CD4-positive, alpha-beta T cell treated with Interleukin-17A for 1 hour (primary cell): ENCODE results near the gene PPIP5K1.

Experiments used
- DNase-seq: peaks from one replicate; pipeline ENCODE4 v3.0.0-alpha.2; 2020

PPIP5K1 gene

GRCh38 chr15:43517354-43518196 lies 72.4 kb downstream of the PPIP5K1 start, which contains the start of gene MAP1A:
Gene MAP1A, plus strand, starts transcription at chr15:43517608. Its CDS starts 3,866 bp downstream, at chr15:43521474.
- no peak for DNase-seq

- DNase-seq: no peak
Observed at GRCh38 chr15:43516801-43517353, 73.1 kb downstream of the PPIP5K1 start.

- no peak for DNase-seq
Observed at GRCh38 chr15:43516185-43516584, 73.8 kb downstream of the PPIP5K1 start.

- DNase-seq: no peak
Observed at GRCh38 chr15:43515741-43516140, 74.3 kb downstream of the PPIP5K1 start.

- DNase-seq: peak; percentile 57
Observed at GRCh38 chr15:43514241-43515057, 75.6 kb downstream of the PPIP5K1 start.

GRCh38 chr15:43513550-43513949 lies 76.5 kb downstream of the PPIP5K1 start:
- DNase-seq: no peak

GRCh38 chr15:43511012-43511885 lies 78.8 kb downstream of the PPIP5K1 start:
- DNase-seq: peak; percentile 23

GRCh38 chr15:43510200-43511011 lies 79.6 kb downstream of the PPIP5K1 start:
- DNase-seq: peak; percentile 98

GRCh38 chr15:43509660-43510199 lies 80.3 kb downstream of the PPIP5K1 start:
- no peak for DNase-seq

- DNase-seq: no peak
Observed at GRCh38 chr15:43508991-43509659, 80.9 kb downstream of the PPIP5K1 start.

GRCh38 chr15:43508421-43508820 lies 81.6 kb downstream of the PPIP5K1 start:
- DNase-seq: no peak

- no peak for DNase-seq
Observed at GRCh38 chr15:43505738-43506137, 84.3 kb downstream of the PPIP5K1 start.

GRCh38 chr15:43499635-43500034 lies 90.4 kb downstream of the PPIP5K1 start:
- no peak for DNase-seq

- DNase-seq: no peak
Observed at GRCh38 chr15:43498990-43499389, 91.0 kb downstream of the PPIP5K1 start.

- no peak for DNase-seq
Observed at GRCh38 chr15:43493703-43494472, 96.1 kb downstream of the PPIP5K1 start.

- DNase-seq: peak; percentile 96
Observed at GRCh38 chr15:43492673-43493601, 97.1 kb downstream of the PPIP5K1 start, which contains the start of gene TP53BP1. Gene TP53BP1, minus strand, starts transcription at chr15:43493156. Its CDS starts 113 bp downstream, at chr15:43493043.

- DNase-seq: no peak
Observed at GRCh38 chr15:43492266-43492665, 97.7 kb downstream of the PPIP5K1 start.

GRCh38 chr15:43489191-43489590 lies 100.8 kb downstream of the PPIP5K1 start:
- peak; percentile 18 for DNase-seq

GRCh38 chr15:43488790-43489189 lies 101.2 kb downstream of the PPIP5K1 start:
- DNase-seq: no peak
